ENCODE results near the gene NOTCH1.

DNA sequence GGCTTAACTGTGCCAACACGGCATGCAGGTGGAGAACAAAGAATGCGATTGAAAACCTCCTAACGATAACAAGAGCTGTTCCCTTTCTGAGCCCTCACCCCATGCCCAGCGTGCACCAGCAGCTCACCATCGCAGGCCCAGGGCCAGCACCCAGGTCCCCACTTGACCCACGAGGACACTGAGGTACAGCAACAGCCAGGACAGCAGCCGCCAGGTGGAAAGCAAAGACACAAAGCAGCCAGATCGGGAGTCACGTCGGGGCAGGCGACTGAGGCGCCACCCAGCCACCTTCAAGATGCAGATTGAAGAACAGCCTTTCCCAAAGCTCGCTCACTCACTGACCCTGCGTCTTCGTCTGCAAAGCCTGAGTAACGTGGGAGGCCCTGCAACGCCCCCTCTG lies 56.1 kb downstream of the NOTCH1 start:
- TF ChIP-seq, protein P1, sequence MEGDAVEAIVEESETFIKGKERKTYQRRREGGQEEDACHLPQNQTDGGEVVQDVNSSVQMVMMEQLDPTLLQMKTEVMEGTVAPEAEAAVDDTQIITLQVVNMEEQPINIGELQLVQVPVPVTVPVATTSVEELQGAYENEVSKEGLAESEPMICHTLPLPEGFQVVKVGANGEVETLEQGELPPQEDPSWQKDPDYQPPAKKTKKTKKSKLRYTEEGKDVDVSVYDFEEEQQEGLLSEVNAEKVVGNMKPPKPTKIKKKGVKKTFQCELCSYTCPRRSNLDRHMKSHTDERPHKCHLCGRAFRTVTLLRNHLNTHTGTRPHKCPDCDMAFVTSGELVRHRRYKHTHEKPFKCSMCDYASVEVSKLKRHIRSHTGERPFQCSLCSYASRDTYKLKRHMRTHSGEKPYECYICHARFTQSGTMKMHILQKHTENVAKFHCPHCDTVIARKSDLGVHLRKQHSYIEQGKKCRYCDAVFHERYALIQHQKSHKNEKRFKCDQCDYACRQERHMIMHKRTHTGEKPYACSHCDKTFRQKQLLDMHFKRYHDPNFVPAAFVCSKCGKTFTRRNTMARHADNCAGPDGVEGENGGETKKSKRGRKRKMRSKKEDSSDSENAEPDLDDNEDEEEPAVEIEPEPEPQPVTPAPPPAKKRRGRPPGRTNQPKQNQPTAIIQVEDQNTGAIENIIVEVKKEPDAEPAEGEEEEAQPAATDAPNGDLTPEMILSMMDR (IDR thresholded peaks at IDR 0.05; ENCODE audit: insufficient read depth, low read depth, low read length): no peak
- no peak for TF ChIP-seq EZH2 (IDR thresholded peaks at IDR 0.05; ENCODE audit: insufficient read depth, low read length)
